ENCODE results near the gene RBM42.

Gene RBM42

GRCh38 chr19:35621708-35622107, 7.1 kb upstream of the RBM42 start:
- no peak for ATAC-seq

GRCh38 chr19:35622750-35623149, 6.1 kb upstream of the RBM42 start:
- no peak for ATAC-seq

- no peak for ATAC-seq
These were observed 5.4 kb upstream of the RBM42 start for GRCh38 chr19:35623327-35624010.

- no peak for ATAC-seq
These were observed 622 bp upstream of the RBM42 start for GRCh38 chr19:35628264-35628564.

GRCh38 chr19:35629332-35629633, 447 bp downstream of the RBM42 start:
- ATAC-seq, result no peak

- ATAC-seq, result no peak
These were observed 5.0 kb downstream of the RBM42 start for GRCh38 chr19:35633727-35634440.

- ATAC-seq, result no peak
These were observed 7.8 kb downstream of the RBM42 start for GRCh38 chr19:35636651-35637050.

- ATAC-seq, result no peak
These were observed 8.3 kb downstream of the RBM42 start for GRCh38 chr19:35637165-35637564.

- ATAC-seq, result no peak
These were observed 10.4 kb downstream of the RBM42 start for GRCh38 chr19:35639321-35639639.

- ATAC-seq, result no peak
These were observed 11.0 kb downstream of the RBM42 start for GRCh38 chr19:35639863-35640262.

- ATAC-seq, result no peak
These were observed 12.8 kb downstream of the RBM42 start, which contains the start of gene ETV2 for GRCh38 chr19:35641515-35642151. TSS of gene ETV2 (plus strand) at chr19:35641745. CDS start at chr19:35642461, 716 bp downstream.

- ATAC-seq, result no peak
These were observed 13.5 kb downstream of the RBM42 start for GRCh38 chr19:35642312-35642711.

- ATAC-seq, result no peak
These were observed 14.0 kb downstream of the RBM42 start for GRCh38 chr19:35642798-35643254.

- peak; percentile 34 to 44 for ATAC-seq
These were observed 14.7 kb downstream of the RBM42 start for GRCh38 chr19:35643255-35644205.

GRCh38 chr19:35644206-35644986, 15.6 kb downstream of the RBM42 start:
- peak; percentile 85 to 88 for ATAC-seq

GRCh38 chr19:35644987-35645679, 16.3 kb downstream of the RBM42 start:
- ATAC-seq, result no peak

- no peak for ATAC-seq
These were observed 17.1 kb downstream of the RBM42 start for GRCh38 chr19:35645680-35646511.

GRCh38 chr19:35648017-35648961, 19.5 kb downstream of the RBM42 start, which contains the start of gene COX6B1:
TSS of gene COX6B1 (plus strand) at chr19:35648323. CDS start at chr19:35651244, 2,921 bp downstream.
- ATAC-seq, result peak; percentile 76 to 79

- no peak for ATAC-seq
These were observed 21.7 kb downstream of the RBM42 start for GRCh38 chr19:35650581-35650980.
